ENCODE results near the gene PRSS57.

The PRSS57 gene

GRCh38 chr19:694481-695351, 536 bp downstream of the PRSS57 start:
- TF ChIP-seq CTCF (IDR thresholded peaks at IDR 0.05; ENCODE audit: low read depth, low read length, poor library complexity, severe bottlenecking): no peak
- no peak for TF ChIP-seq EZH2phosphoT487 (IDR thresholded peaks at IDR 0.05; ENCODE audit: borderline replicate concordance, low read length)

GRCh38 chr19:690203-690602, 5.0 kb downstream of the PRSS57 start:
- Histone ChIP-seq H3K9me2 (replicated peaks; ENCODE audit: control insufficient read depth, low read length) (no peaks in the 10 kb centered on the region), H3K4me2 (ENCODE audit: low read length) (no peak overlapping the region), H3K4me3 (ENCODE audit: low read length) (no peak overlapping the region), H3K27me3 (ENCODE audit: control insufficient read depth, low read length) (peaks cover 6% of the 10 kb centered on the region; the same call in 1 of the 2 replicates), H4K20me1 (ENCODE audit: control insufficient read depth, insufficient read depth, low read depth, low read length) (no peaks in the 10 kb centered on the region), H3K4me1 (ENCODE audit: control insufficient read depth, low read length) (no peaks in the 10 kb centered on the region), H3K9me3 (ENCODE audit: control insufficient read depth, insufficient read depth, low read length) (no peaks in the 10 kb centered on the region), H3K36me3 (ENCODE audit: control insufficient read depth, low read length) (no peaks in the 10 kb centered on the region), H3F3A (ENCODE audit: control insufficient read depth, insufficient read depth) (no peaks in the 10 kb centered on the region), H3K27ac (ENCODE audit: low read depth, low read length) (no peak overlapping the region), H3K79me2 (ENCODE audit: control insufficient read depth, low read length) (no peaks in the 10 kb centered on the region)
- TF ChIP-seq EZH2phosphoT487 (IDR thresholded peaks at IDR 0.05; ENCODE audit: borderline replicate concordance, low read length) (no peak), CTCF (IDR thresholded peaks at IDR 0.05; ENCODE audit: low read depth, low read length, poor library complexity, severe bottlenecking) (no peak)

More at GRCh38 chr19:694481-695351, 536 bp downstream of the PRSS57 start:
- Histone ChIP-seq H3K36me3 (ENCODE audit: control insufficient read depth, low read length) (no peaks in the 10 kb centered on the region), H3K4me2 (ENCODE audit: low read length) (no peak overlapping the region), H3K79me2 (ENCODE audit: control insufficient read depth, low read length) (no peaks in the 10 kb centered on the region), H3F3A (ENCODE audit: control insufficient read depth, insufficient read depth) (no peaks in the 10 kb centered on the region), H3K9me3 (ENCODE audit: control insufficient read depth, insufficient read depth, low read length) (no peaks in the 10 kb centered on the region), H3K4me1 (ENCODE audit: control insufficient read depth, low read length) (no peaks in the 10 kb centered on the region), H4K20me1 (ENCODE audit: control insufficient read depth, insufficient read depth, low read depth, low read length) (no peaks in the 10 kb centered on the region), H3K27me3 (ENCODE audit: control insufficient read depth, low read length) (peaks cover 10% of the 10 kb centered on the region), H3K9me2 (replicated peaks; ENCODE audit: control insufficient read depth, low read length) (no peaks in the 10 kb centered on the region), H3K4me3 (ENCODE audit: low read length) (no peak overlapping the region), H3K27ac (ENCODE audit: low read depth, low read length) (no peak overlapping the region)

- Histone ChIP-seq H3K79me2 (ENCODE audit: control insufficient read depth, low read length) (no peaks in the 10 kb centered on the region), H3K9me2 (replicated peaks; ENCODE audit: control insufficient read depth, low read length) (no peaks in the 10 kb centered on the region), H3K9me3 (ENCODE audit: control insufficient read depth, insufficient read depth, low read length) (no peaks in the 10 kb centered on the region), H3K27me3 (ENCODE audit: control insufficient read depth, low read length) (no peaks in the 10 kb centered on the region), H4K20me1 (ENCODE audit: control insufficient read depth, insufficient read depth, low read depth, low read length) (no peaks in the 10 kb centered on the region), H3K27ac (ENCODE audit: low read depth, low read length) (no peak overlapping the region), H3F3A (ENCODE audit: control insufficient read depth, insufficient read depth) (no peaks in the 10 kb centered on the region), H3K4me2 (ENCODE audit: low read length) (no peak overlapping the region), H3K4me1 (ENCODE audit: control insufficient read depth, low read length) (no peaks in the 10 kb centered on the region), H3K4me3 (ENCODE audit: low read length) (no peak overlapping the region), H3K36me3 (ENCODE audit: control insufficient read depth, low read length) (no peaks in the 10 kb centered on the region)
- TF ChIP-seq EZH2phosphoT487 (IDR thresholded peaks at IDR 0.05; ENCODE audit: borderline replicate concordance, low read length) (no peak), CTCF (IDR thresholded peaks at IDR 0.05; ENCODE audit: low read depth, low read length, poor library complexity, severe bottlenecking) (no peak)
Measured at GRCh38 chr19:688992-689391, 6.3 kb downstream of the PRSS57 start.
